ENCODE data around the gene BAZ1A. TPM values are rescaled to one million over a fixed set of nuclear protein-coding genes. Genes with fewer than 3 reads are reported as not detected.
A peak's percentile ranks its signal among the peaks of the same experiment; 100 is the strongest.

The BAZ1A gene
- total RNA-seq, 1 donor from 2014 or later = 42.5 TPM

- Mint-ChIP-seq H3K27me3 (ENCODE audit: low read depth) (no peaks in the 10 kb centered on the region), H3K36me3 (peaks cover 44% of the 10 kb centered on the region), H3K4me3 (no peak overlapping the region), H3K27ac (peak overlapping the region; percentile 30), H3K9me3 (peaks cover 4% of the 10 kb centered on the region), H3K4me1 (peaks cover 4% of the 10 kb centered on the region)
- no peak for TF ChIP-seq CTCF (IDR thresholded peaks at IDR 0.05; ENCODE audit: unreplicated experiment)
- DNase-seq (ENCODE audit: low spot score in 2 of 2, unreplicated experiment in 2 of 2) = no peak
Measured at GRCh38 chr14:34796902-34797301, 78.3 kb downstream of the BAZ1A start.

GRCh38 chr14:34794941-34795340, 80.2 kb downstream of the BAZ1A start:
- H3K27me3 Mint-ChIP-seq (ENCODE audit: low read depth) = no peaks in the 10 kb centered on the region
- H3K4me1 Mint-ChIP-seq = peaks cover 4% of the 10 kb centered on the region
- H3K9me3 Mint-ChIP-seq = peaks cover 4% of the 10 kb centered on the region
- DNase-seq (ENCODE audit: low spot score in 2 of 2, unreplicated experiment in 2 of 2) = no peak
- peaks cover 38% of the 10 kb centered on the region for H3K36me3 Mint-ChIP-seq
- no peak for TF ChIP-seq CTCF (IDR thresholded peaks at IDR 0.05; ENCODE audit: unreplicated experiment)
- H3K27ac Mint-ChIP-seq = peak overlapping the region; percentile 55
- H3K4me3 Mint-ChIP-seq = no peak overlapping the region

GRCh38 chr14:34794217-34794616, 80.9 kb downstream of the BAZ1A start:
- H3K27ac Mint-ChIP-seq = no peak overlapping the region
- TF ChIP-seq CTCF (IDR thresholded peaks at IDR 0.05; ENCODE audit: unreplicated experiment) = no peak
- DNase-seq (ENCODE audit: low spot score in 2 of 2, unreplicated experiment in 2 of 2) = no peak
- peaks cover 4% of the 10 kb centered on the region for H3K9me3 Mint-ChIP-seq
- H3K27me3 Mint-ChIP-seq (ENCODE audit: low read depth) = no peaks in the 10 kb centered on the region
- H3K36me3 Mint-ChIP-seq = peaks cover 36% of the 10 kb centered on the region
- H3K4me3 Mint-ChIP-seq = no peak overlapping the region
- peaks cover 4% of the 10 kb centered on the region for H3K4me1 Mint-ChIP-seq

GRCh38 chr14:34792598-34792997, 82.6 kb downstream of the BAZ1A start:
- no peaks in the 10 kb centered on the region for H3K9me3 Mint-ChIP-seq
- H3K4me1 Mint-ChIP-seq = peaks cover 4% of the 10 kb centered on the region
- no peak overlapping the region for H3K27ac Mint-ChIP-seq
- no peak for DNase-seq (ENCODE audit: low spot score in 2 of 2, unreplicated experiment in 2 of 2)
- peaks cover 24% of the 10 kb centered on the region for H3K36me3 Mint-ChIP-seq
- TF ChIP-seq CTCF (IDR thresholded peaks at IDR 0.05; ENCODE audit: unreplicated experiment) = no peak
- no peak overlapping the region for H3K4me3 Mint-ChIP-seq
- H3K27me3 Mint-ChIP-seq (ENCODE audit: low read depth) = no peaks in the 10 kb centered on the region

GRCh38 chr14:34785223-34786006, 89.7 kb downstream of the BAZ1A start:
- no peak for TF ChIP-seq CTCF (IDR thresholded peaks at IDR 0.05; ENCODE audit: unreplicated experiment)
- no peaks in the 10 kb centered on the region for H3K9me3 Mint-ChIP-seq
- DNase-seq (ENCODE audit: low spot score in 2 of 2, unreplicated experiment in 2 of 2) = no peak
- H3K27me3 Mint-ChIP-seq (ENCODE audit: low read depth) = no peaks in the 10 kb centered on the region
- H3K4me3 Mint-ChIP-seq = no peak overlapping the region
- no peak overlapping the region for H3K27ac Mint-ChIP-seq
- peaks cover 40% of the 10 kb centered on the region for H3K36me3 Mint-ChIP-seq
- H3K4me1 Mint-ChIP-seq = peaks cover 5% of the 10 kb centered on the region
